ENCODE results near the gene PEA15. TPM values are rescaled to one million over a fixed set of nuclear protein-coding genes. Genes with fewer than 3 reads are reported as not detected.
A peak's percentile ranks its signal among the peaks of the same experiment; 100 is the strongest.

The PEA15 gene
- total RNA-seq, 1 donor from 2014 or later, result 37.4 TPM

- Mint-ChIP-seq H3K4me1 (peaks cover 59% of the 10 kb centered on the region), H3K27ac (peak overlapping the region; percentile 89), H3K36me3 (peaks cover 5% of the 10 kb centered on the region), H3K9me3 (no peaks in the 10 kb centered on the region), H3K27me3 (ENCODE audit: low read depth) (no peaks in the 10 kb centered on the region), H3K4me3 (no peak overlapping the region)
- DNase-seq (ENCODE audit: low spot score in 2 of 2, unreplicated experiment in 2 of 2), result no peak
- TF ChIP-seq CTCF (IDR thresholded peaks at IDR 0.05; ENCODE audit: unreplicated experiment), result no peak
Observed at GRCh38 chr1:160258177-160258798, 53.1 kb downstream of the PEA15 start.

- TF ChIP-seq CTCF (IDR thresholded peaks at IDR 0.05; ENCODE audit: unreplicated experiment), result no peak
- peak overlapping the region; percentile 100 for H3K27ac Mint-ChIP-seq
- H3K4me3 Mint-ChIP-seq, result peak overlapping the region; percentile 99
- peaks cover 8% of the 10 kb centered on the region for H3K27me3 Mint-ChIP-seq (ENCODE audit: low read depth)
- H3K4me1 Mint-ChIP-seq, result peaks cover 58% of the 10 kb centered on the region
- H3K36me3 Mint-ChIP-seq, result peaks cover 5% of the 10 kb centered on the region
- H3K9me3 Mint-ChIP-seq, result no peaks in the 10 kb centered on the region
- DNase-seq (ENCODE audit: low spot score in 2 of 2, unreplicated experiment in 2 of 2), result no peak
Observed at GRCh38 chr1:160260406-160261382, 55.5 kb downstream of the PEA15 start.

GRCh38 chr1:160261556-160261892 is 56.3 kb downstream of the PEA15 start:
- Mint-ChIP-seq H3K27ac (peak overlapping the region; percentile 100), H3K36me3 (peaks cover 5% of the 10 kb centered on the region), H3K4me3 (peak overlapping the region; percentile 99), H3K9me3 (no peaks in the 10 kb centered on the region), H3K4me1 (peaks cover 52% of the 10 kb centered on the region), H3K27me3 (ENCODE audit: low read depth) (peaks cover 14% of the 10 kb centered on the region)
- no peak for TF ChIP-seq CTCF (IDR thresholded peaks at IDR 0.05; ENCODE audit: unreplicated experiment)
- no peak for DNase-seq (ENCODE audit: low spot score in 2 of 2, unreplicated experiment in 2 of 2)

GRCh38 chr1:160261893-160262794 is 57.0 kb downstream of the PEA15 start, which contains the start of gene DCAF8:
DCAF8 (minus strand) TSS chr1:160262549; CDS start chr1:160244008, 18,541 bp downstream.
- Mint-ChIP-seq H3K4me3 (peak within 1 kb of the TSS; percentile 99), H3K27ac (peak within 1 kb of the TSS; percentile 100), H3K27me3 (ENCODE audit: low read depth) (peaks cover 18% of the 10 kb centered on the region), H3K9me3 (no peaks in the 10 kb centered on the region), H3K4me1 (peaks cover 46% of the 10 kb centered on the region), H3K36me3 (peaks cover 5% of the 10 kb centered on the region)
- TF ChIP-seq CTCF (IDR thresholded peaks at IDR 0.05; ENCODE audit: unreplicated experiment), result no peak
- peak; percentile 96 to 98 for DNase-seq (ENCODE audit: low spot score in 2 of 2, unreplicated experiment in 2 of 2)

- Mint-ChIP-seq H3K27ac (no peak overlapping the region), H3K4me3 (no peak overlapping the region), H3K9me3 (no peaks in the 10 kb centered on the region), H3K4me1 (peaks cover 24% of the 10 kb centered on the region), H3K27me3 (ENCODE audit: low read depth) (peaks cover 35% of the 10 kb centered on the region), H3K36me3 (no peaks in the 10 kb centered on the region)
- TF ChIP-seq CTCF (IDR thresholded peaks at IDR 0.05; ENCODE audit: unreplicated experiment), result no peak
- no peak for DNase-seq (ENCODE audit: low spot score in 2 of 2, unreplicated experiment in 2 of 2)
Observed at GRCh38 chr1:160264795-160265307, 59.7 kb downstream of the PEA15 start.
